OCI-LY7 (cell line): ENCODE results near the gene PTPN13.

ENCODE experiments used
- EZH2phosphoT487 ChIP-seq: fragments of 200-600 bp; sonication (generic); IDR thresholded peaks from 2 replicates; pipeline ENCODE4 v1.6.1; 2018; ENCODE audit warnings: low read depth, borderline replicate concordance, mild to moderate bottlenecking, mixed run types, antibody characterized with exemption, low read length, moderate library complexity, mixed read lengths
- TF ChIP-seq, protein P1 (sequence below): fragments of 200-600 bp; sonication (generic); conservative IDR thresholded peaks from 2 replicates; pipeline ENCODE4 v1.5.1; 2014; ENCODE audit warnings: mild to moderate bottlenecking, antibody characterized with exemption, low read length, moderate library complexity, mixed read lengths

DNA sequence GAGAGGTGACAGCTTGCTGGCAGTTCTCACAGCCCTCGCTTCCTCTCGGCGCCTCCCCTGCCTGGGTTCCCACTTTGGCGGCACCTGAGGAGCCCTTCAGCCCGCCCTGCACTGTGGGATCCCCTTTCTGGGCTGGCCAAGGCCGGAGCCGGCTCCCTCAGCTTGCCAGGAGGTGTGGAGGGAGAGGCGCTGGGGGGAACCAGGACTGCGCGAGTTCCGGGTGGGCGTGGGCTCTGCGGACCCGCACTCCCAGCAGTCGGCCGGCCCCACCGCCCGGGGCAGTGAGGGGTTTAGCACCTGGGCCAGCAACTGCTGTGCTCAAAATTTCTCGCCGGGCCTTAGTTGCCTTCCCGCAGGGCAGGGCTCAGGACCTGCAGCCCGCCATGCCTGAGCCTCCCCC lies 47.0 kb upstream of the PTPN13 start:
- TF ChIP-seq, protein P1, sequence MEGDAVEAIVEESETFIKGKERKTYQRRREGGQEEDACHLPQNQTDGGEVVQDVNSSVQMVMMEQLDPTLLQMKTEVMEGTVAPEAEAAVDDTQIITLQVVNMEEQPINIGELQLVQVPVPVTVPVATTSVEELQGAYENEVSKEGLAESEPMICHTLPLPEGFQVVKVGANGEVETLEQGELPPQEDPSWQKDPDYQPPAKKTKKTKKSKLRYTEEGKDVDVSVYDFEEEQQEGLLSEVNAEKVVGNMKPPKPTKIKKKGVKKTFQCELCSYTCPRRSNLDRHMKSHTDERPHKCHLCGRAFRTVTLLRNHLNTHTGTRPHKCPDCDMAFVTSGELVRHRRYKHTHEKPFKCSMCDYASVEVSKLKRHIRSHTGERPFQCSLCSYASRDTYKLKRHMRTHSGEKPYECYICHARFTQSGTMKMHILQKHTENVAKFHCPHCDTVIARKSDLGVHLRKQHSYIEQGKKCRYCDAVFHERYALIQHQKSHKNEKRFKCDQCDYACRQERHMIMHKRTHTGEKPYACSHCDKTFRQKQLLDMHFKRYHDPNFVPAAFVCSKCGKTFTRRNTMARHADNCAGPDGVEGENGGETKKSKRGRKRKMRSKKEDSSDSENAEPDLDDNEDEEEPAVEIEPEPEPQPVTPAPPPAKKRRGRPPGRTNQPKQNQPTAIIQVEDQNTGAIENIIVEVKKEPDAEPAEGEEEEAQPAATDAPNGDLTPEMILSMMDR: no peak
- TF ChIP-seq EZH2phosphoT487: no peak
